Stimulated activated CD8-positive, alpha-beta memory T cell treated with anti-CD3 and anti-CD28 coated beads, Interleukin-7, amount 100 ng/mL, for 1 hour (primary cell): Measurements from ENCODE around the gene GANC.

ENCODE experiments used
- DNase-seq, 2 donors: peaks; one replicate each; pipeline ENCODE4 v3.0.0-alpha.2; 2020; ENCODE audit warnings: low read depth in 2 of 2

Gene GANC

GRCh38 chr15:42344763-42345162, 71.8 kb downstream of the GANC start:
- DNase-seq = no peak

DNA sequence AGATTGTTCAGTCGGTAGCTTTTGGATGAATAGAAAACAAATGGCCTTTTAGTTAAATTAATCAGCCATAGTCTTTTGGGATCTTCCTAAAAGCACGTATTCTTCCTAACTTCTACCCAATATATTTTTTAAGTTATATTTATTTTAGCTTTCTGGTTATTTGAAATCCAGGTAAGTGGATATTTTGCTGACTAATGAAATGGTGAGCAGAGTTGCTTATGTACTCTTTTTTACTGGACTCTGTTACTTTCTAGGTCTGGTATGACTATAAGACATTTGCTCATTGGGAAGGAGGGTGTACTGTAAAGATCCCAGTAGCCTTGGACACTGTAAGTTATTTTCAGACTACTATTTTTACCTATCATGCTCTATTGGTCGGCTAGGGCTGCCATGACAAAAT, 72.5 kb downstream of the GANC start:
- no peak for DNase-seq

- no peak for DNase-seq
These were observed 75.1 kb downstream of the GANC start for GRCh38 chr15:42348083-42348482.

DNA sequence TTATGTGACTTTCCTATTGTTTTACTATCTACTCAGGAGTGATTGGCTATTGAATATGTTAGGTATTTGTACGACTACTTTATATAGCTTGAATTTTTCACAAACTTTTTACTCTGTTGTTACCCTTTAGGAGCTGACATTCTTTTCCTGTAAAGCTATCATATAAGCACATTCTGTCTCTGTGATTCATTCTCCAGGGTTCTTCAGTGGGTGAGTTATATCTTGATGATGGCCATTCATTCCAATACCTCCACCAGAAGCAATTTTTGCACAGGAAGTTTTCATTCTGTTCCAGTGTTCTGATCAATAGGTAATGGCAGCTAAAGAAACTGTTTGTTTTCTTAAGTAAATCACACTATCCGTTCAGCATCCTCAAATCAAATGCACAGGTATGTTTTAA, 76.2 kb downstream of the GANC start:
- no peak for DNase-seq

DNA sequence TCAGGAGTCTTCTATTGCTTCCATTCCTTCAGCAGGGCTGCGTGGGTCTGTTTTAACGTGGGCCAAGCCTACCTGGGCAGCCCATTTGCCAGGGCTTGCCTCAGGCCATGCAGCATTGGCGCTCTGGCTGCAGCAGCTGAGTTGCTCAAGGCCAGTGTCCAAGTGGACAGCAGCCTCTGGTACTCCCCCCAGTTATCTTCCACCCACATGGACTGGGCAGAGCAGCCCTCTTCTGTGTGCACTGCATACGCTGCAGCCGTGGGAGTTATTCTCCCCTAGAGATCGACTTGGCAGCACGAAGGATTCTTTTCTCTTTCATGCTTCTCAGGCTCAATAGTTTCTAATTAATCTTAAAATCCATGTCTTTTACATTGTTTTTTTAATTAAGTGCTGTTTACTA, 79.4 kb downstream of the GANC start:
- DNase-seq = no peak

GRCh38 chr15:42353061-42353460, 80.1 kb downstream of the GANC start:
- no peak for DNase-seq

DNA sequence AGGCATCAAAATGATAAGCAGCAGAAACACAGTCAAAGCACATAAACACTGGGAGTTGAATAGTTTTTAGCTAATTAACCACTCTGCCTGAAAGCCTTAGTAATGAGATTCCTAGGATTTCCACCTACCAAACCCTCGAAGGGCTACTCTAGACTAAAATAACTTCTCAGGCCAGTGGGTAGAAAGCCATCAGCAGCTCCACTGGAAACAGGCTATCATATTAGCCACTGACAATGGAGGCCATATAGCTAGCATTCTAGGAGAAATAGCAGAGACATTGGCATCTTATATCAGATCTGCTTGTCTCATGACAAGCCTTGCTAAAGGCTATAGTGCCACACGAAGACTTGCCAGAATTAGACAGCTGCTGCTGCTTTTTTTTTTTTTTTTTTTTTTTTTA, 81.8 kb downstream of the GANC start:
- no peak for DNase-seq

- no peak for DNase-seq
These were observed 82.3 kb downstream of the GANC start for GRCh38 chr15:42355291-42355690.

- DNase-seq = no peak
These were observed 83.8 kb downstream of the GANC start for GRCh38 chr15:42356851-42357250.

DNA sequence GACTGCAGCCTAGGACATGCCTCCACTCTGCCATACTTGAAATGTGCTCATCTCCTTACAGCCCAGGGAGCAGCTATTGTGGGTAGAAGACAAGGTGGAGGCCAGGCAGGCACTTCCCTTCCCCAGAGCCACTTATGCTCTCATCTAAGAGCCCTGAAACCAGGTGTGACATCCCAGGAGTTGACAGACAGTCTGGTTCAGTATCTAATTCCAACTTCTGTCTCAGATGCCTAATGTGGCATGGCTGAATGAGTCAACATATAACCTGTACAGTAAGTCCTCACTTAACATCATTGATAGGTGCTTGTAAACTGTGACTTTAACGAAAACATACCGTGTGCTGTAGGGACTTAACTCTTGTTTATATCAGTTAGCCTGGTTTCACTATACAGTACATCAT, 85.1 kb downstream of the GANC start:
- DNase-seq = no peak

- no peak for DNase-seq
These were observed 86.2 kb downstream of the GANC start, which contains the start of gene CAPN3 for GRCh38 chr15:42359249-42359648. Gene CAPN3 (plus strand): TSS chr15:42359501. CDS start chr15:42359806, 305 bp downstream.

- no peak for DNase-seq
These were observed 87.0 kb downstream of the GANC start for GRCh38 chr15:42359985-42360384.

DNA sequence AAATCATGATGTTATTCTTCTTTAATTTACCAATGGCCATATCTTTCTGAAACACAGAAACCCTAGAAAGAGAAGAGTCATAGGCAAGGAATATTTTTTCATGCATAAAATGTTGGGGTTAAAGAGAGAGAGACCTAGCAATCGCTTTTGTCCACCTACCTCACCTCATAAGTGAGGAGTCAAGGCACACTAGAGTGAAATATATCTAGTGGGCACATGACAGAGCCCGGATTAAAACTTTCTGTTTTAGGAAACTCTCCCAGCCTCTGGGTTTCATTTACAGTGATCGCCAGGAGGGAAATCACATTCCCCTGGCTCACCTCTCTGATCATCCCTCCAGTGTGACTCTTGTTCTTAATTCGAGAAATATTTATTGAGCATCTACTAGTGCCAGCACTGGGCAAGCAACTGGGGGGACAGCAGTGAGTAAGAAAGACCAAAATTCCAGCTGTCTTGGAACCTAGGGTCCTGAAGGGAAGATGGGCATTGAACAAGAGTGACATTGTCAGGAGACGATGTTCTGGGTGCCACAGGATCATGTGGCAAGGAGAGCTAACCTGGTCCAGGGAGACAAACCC, 87.6 kb downstream of the GANC start:
- DNase-seq = no peak

GRCh38 chr15:42363487-42363886, 90.5 kb downstream of the GANC start:
- DNase-seq = no peak

- no peak for DNase-seq
These were observed 90.9 kb downstream of the GANC start for GRCh38 chr15:42363942-42364341.

GRCh38 chr15:42364529-42364928, 91.5 kb downstream of the GANC start:
- DNase-seq = no peak

DNA sequence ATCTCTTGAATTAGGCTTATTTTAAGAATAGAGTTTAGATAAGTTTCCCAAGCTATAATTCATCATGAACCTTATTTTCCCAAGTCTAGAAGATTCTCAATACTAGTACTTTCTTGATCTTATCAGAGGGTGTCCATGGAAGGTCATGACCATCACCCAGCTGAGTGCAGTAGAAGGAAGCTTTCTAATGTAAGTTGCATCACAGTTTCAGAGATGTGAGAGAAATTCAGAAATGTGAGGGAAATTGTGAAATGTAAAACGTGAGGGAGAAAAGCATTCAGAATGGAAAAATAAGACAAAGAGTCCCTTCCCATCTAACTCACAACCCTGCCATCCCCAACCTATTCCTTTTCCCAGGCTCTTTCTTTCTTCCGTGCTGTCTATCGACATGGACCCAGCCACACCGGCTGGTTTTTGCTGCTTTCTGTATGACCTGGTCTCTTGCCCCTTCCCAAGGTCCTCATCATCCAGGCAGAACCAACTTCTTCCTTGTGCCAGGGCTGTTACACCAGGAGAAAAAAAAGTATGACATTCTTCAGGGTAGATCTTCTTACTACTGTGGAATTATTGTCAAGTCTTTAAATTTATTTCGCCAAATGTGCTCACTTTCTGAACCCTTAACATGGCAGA, 93.0 kb downstream of the GANC start:
- no peak for DNase-seq

DNA sequence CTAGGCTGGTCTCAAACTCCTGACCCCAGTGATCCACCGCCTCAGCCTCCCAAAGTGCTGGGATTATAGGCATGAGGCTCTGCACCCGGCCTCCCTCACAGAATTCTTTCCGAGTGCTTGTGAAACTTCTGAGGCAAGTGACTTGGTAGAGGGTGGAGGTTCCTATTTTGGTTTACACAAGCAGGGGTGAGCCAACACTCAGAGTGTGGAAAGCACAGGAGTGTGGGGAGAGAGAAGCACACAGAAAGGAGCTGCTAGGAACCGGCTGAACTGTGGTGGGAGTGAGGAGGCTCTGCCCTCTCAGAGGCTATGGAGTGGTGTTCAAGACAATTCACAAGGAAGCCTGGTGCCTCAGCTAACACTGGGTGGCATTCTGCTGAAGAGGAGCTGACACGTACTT, 94.0 kb downstream of the GANC start:
- no peak for DNase-seq

- no peak for DNase-seq
These were observed 95.1 kb downstream of the GANC start for GRCh38 chr15:42368096-42368495.

DNA sequence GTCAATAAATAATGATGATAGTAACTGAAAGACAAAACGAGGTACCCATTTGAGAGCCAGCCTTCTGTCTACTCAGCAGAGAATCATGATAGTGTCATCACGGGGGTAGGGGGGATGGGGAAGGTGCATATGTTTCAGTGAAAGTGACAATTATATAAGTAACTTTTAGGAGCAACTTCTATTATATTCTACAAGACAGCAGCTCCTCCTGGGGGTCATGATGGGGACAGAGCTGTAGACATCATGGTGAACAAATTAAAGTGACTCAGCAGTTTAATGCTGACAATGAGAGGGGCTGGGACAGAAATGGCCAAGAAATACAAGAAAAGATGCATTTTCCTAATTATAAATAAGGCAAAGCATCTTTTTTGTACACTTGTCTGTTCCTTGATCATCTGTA, 98.1 kb downstream of the GANC start:
- DNase-seq = no peak

GRCh38 chr15:42373274-42373673, 100.3 kb downstream of the GANC start:
- DNase-seq = no peak

DNA sequence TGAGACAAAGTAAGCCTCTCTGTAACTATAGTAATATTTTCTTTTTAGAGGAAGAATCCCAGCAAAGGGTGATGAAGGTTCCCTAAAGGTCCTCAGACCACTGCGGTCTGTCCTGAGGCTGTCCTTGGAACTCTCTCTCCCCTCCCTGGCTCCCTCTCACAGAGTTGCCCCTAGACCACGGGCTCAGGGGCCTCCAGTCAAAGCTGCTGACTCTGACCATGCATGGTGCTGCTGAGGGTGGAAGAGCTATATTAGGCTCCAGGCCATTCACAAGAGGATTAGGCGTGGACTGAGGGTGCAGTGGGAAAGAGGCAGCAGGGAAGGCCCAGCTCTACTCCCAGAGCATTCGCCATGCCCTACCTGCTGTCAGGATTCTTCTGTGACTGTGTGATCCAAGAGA, 100.9 kb downstream of the GANC start:
- DNase-seq = no peak

GRCh38 chr15:42374810-42375209, 101.8 kb downstream of the GANC start:
- no peak for DNase-seq

DNA sequence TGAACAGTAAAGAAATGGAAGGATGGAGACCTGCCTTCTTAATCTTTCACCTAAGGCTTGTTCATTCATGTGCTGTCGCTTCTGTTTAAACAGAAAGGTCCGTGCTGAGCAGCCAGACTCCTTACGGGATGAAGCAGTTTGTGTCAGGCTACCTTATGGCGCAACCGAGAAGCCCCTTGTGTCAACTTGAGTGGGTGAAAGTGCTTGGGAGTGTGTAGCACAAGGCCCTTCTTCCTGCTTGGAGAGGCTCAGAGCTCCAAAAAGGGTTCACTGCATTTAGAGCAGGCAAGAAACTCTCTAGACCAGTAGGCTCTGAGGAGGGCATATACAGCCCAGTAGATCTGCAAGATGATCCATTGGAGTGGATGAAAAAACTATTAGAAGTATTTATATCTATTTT, 102.3 kb downstream of the GANC start:
- DNase-seq = no peak
